ENCODE results near the gene FOXK2.
A peak's percentile ranks its signal among the peaks of the same experiment; 100 is the strongest.
"Not testable (repeated sequence)": the region's sequence is repeated elsewhere in the genome, so short reads cannot be mapped to it uniquely, and the experiment has no call there.

FOXK2 gene

GRCh38 chr17:82534401-82534812 is 14.9 kb downstream of the FOXK2 start:
- DNase-seq: no peak

GRCh38 chr17:82536512-82537201 is 17.1 kb downstream of the FOXK2 start:
- no peak for DNase-seq

GRCh38 chr17:82537228-82537627 is 17.7 kb downstream of the FOXK2 start:
- not testable (repeated sequence) for DNase-seq

GRCh38 chr17:82539076-82539475 is 19.5 kb downstream of the FOXK2 start:
- not testable (repeated sequence) for DNase-seq

GRCh38 chr17:82542439-82542838 is 22.9 kb downstream of the FOXK2 start:
- DNase-seq: no peak

- DNase-seq: no peak
Observed at GRCh38 chr17:82544431-82545070, 25.0 kb downstream of the FOXK2 start.

- DNase-seq: no peak
Observed at GRCh38 chr17:82545071-82545462, 25.5 kb downstream of the FOXK2 start.

- DNase-seq: no peak
Observed at GRCh38 chr17:82547981-82548380, 28.4 kb downstream of the FOXK2 start.

- DNase-seq: no peak
Observed at GRCh38 chr17:82548681-82549303, 29.3 kb downstream of the FOXK2 start.

- DNase-seq: peak; percentile 81
Observed at GRCh38 chr17:82551779-82552457, 32.4 kb downstream of the FOXK2 start.

GRCh38 chr17:82552580-82552979 is 33.0 kb downstream of the FOXK2 start:
- DNase-seq: no peak

- DNase-seq: no peak
Observed at GRCh38 chr17:82553210-82553930, 33.8 kb downstream of the FOXK2 start.

- DNase-seq: not testable (repeated sequence)
Observed at GRCh38 chr17:82557510-82557909, 38.0 kb downstream of the FOXK2 start.

GRCh38 chr17:82559566-82560251 is 40.2 kb downstream of the FOXK2 start:
- no peak for DNase-seq

GRCh38 chr17:82560252-82560642 is 40.7 kb downstream of the FOXK2 start:
- DNase-seq: no peak

- no peak for DNase-seq
Observed at GRCh38 chr17:82560802-82561428, 41.4 kb downstream of the FOXK2 start.

GRCh38 chr17:82561429-82562035 is 42.0 kb downstream of the FOXK2 start:
- DNase-seq: no peak

- not testable (repeated sequence) for DNase-seq
Observed at GRCh38 chr17:82562718-82563220, 43.2 kb downstream of the FOXK2 start.

- no peak for DNase-seq
Observed at GRCh38 chr17:82563318-82563717, 43.8 kb downstream of the FOXK2 start.

GRCh38 chr17:82563745-82564144 is 44.2 kb downstream of the FOXK2 start:
- not testable (repeated sequence) for DNase-seq

- no peak for DNase-seq
Observed at GRCh38 chr17:82564241-82564640, 44.7 kb downstream of the FOXK2 start.
